Caco-2 (cell line): ENCODE results near the gene TPM2. TPM values are rescaled to one million over a fixed set of nuclear protein-coding genes. Genes with fewer than 3 reads are reported as not detected.
A peak's percentile ranks its signal among the peaks of the same experiment; 100 is the strongest.

Experiments used
- BruUV-seq: library from RNA; stranded (reverse); fragments of 400-500 nt; replicated peaks from 2 replicates; lab custom pipeline; 2021; lab: Mats Ljungman, UMichigan
- CTCF ChIA-PET: fragments of 300-600 bp; sonication (Branson Sonifier 250); formaldehyde crosslinking; loops from one replicate; lab custom pipeline; 2022; ENCODE audit warnings: antibody characterized with exemption; lab: Charles Lee
- POLR2A ChIA-PET: fragments of 300-600 bp; sonication (Branson Sonifier 250); formaldehyde crosslinking; loops from one replicate; lab custom pipeline; 2022; ENCODE audit warnings: antibody characterized with exemption; lab: Charles Lee
- DNase-seq, 2 experiments: peaks; one replicate each; pipeline versions ENCODE4 v3.0.0 to v3.0.0-alpha.2; 2020 to 2022
- H3K27me3 ChIP-seq: replicated peaks from 2 replicates; pipeline ENCODE4 v1.6.0; 2011; ENCODE audit warnings: low read length; ENCODE audit not compliant: control insufficient read depth, insufficient read depth
- H3K36me3 ChIP-seq: 2 replicates; pipeline ENCODE4 v1.5.1; 2011; ENCODE audit warnings: low read length; ENCODE audit not compliant: control insufficient read depth, insufficient read depth
- H3K4me1 ChIP-seq: fragments of 250-450 bp; sonication (Bioruptor Pico); 2 replicates; pipeline ENCODE4 v1.5.1; 2020; ENCODE audit warnings: mild to moderate bottlenecking
- H3K4me3 ChIP-seq: 2 replicates; pipeline ENCODE4 v1.5.1; 2011; ENCODE audit warnings: low read depth, mild to moderate bottlenecking, control low read depth, low read length
- H3K9me3 ChIP-seq: fragments of 250-450 bp; sonication (Bioruptor Pico); 2 replicates; pipeline ENCODE4 v1.5.1; 2020; ENCODE audit warnings: mild to moderate bottlenecking, moderate library complexity
- H3K27ac Mint-ChIP-seq: one replicate; pipeline ENCODE4 v1.8.0; 2022; ENCODE audit warnings: mixed read lengths; ENCODE audit not compliant: unreplicated experiment
- H3K27me3 Mint-ChIP-seq: one replicate; pipeline ENCODE4 v1.8.0; 2022; ENCODE audit warnings: mixed read lengths; ENCODE audit not compliant: insufficient read depth, unreplicated experiment
- H3K36me3 Mint-ChIP-seq: one replicate; pipeline ENCODE4 v1.8.0; 2022; ENCODE audit warnings: mild to moderate bottlenecking, mixed read lengths; ENCODE audit not compliant: insufficient read depth, unreplicated experiment
- H3K4me1 Mint-ChIP-seq: one replicate; pipeline ENCODE4 v1.8.0; 2022; ENCODE audit warnings: low read depth, mixed read lengths; ENCODE audit not compliant: unreplicated experiment
- H3K4me3 Mint-ChIP-seq: one replicate; pipeline ENCODE4 v1.8.0; 2022; ENCODE audit warnings: mild to moderate bottlenecking, moderate library complexity, mixed read lengths; ENCODE audit not compliant: unreplicated experiment
- H3K9me3 Mint-ChIP-seq: one replicate; pipeline ENCODE4 v1.8.0; 2022; ENCODE audit warnings: mixed read lengths; ENCODE audit not compliant: unreplicated experiment
- CTCF ChIP-seq, 2 experiments: fragments of 200-600 bp in 1 of 2; IDR thresholded peaks; 1 replicate in 1 of 2; 2 replicates in 1 of 2; pipeline versions ENCODE4 v1.5.1 to v1.8.0; 2011 to 2022; ENCODE audit warnings: antibody characterized with exemption in 1 of 2, control low read depth in 1 of 2, inconsistent platforms in 1 of 2, low read depth in 1 of 2, low read length in 1 of 2, mild to moderate bottlenecking in 1 of 2, moderate library complexity in 1 of 2; ENCODE audit not compliant: insufficient read depth in 1 of 2, severe bottlenecking in 1 of 2, unreplicated experiment in 1 of 2
- intact Hi-C: fragments of 100-400 bp; cut with micrococcal nuclease; formaldehyde crosslinking; loops from one replicate; pipeline ENCODE4 v1.10.0; 2022; ENCODE audit not compliant: unreplicated experiment
- total RNA-seq: library from RNA; stranded (reverse); gene quantifications from 2 replicates; pipeline ENCODE4 v1.2.3, GENCODE V29; 2022

The TPM2 gene
- total RNA-seq, 1 experiment from 2014 or later: 21.8 TPM

- Mint-ChIP-seq H3K9me3 (no peaks in the 10 kb centered on the region), H3K36me3 (peaks cover 55% of the 10 kb centered on the region), H3K4me3 (no peak overlapping the region), H3K27me3 (no peaks in the 10 kb centered on the region), H3K4me1 (no peaks in the 10 kb centered on the region), H3K27ac (no peak overlapping the region)
- TSS peak; percentile 51 for BruUV-seq
- POLR2A ChIA-PET: interaction anchor here (0.6 to 3.1 kb wide), 9 partner anchors 8 to 785 kb away, joined by 5 to 41 read pairs (median 6); partner anchors contain the start of genes ARHGEF39, CCDC107, GBA2 and RGP1
- peak; percentile 75 to 81 for DNase-seq
- Histone ChIP-seq H3K4me3 (peak overlapping the region; percentile 83), H3K4me1 (peaks cover 34% of the 10 kb centered on the region), H3K9me3 (no peaks in the 10 kb centered on the region), H3K36me3 (peaks cover 1% of the 10 kb centered on the region), H3K27me3 (no peaks in the 10 kb centered on the region)
- TF ChIP-seq CTCF (IDR thresholded peaks at IDR 0.05; ENCODE audit: insufficient read depth in 1 of 2, low read depth in 1 of 2, low read length in 1 of 2, severe bottlenecking in 1 of 2, unreplicated experiment in 1 of 2): peak in 1 of 2 experiments; percentile 24
- CTCF ChIA-PET: interaction anchor here (0.7 to 2.8 kb wide), 11 partner anchors 14 to 259 kb away, joined by 3 to 19 read pairs (median 6); partner anchors contain the start of genes ARHGEF39, CCDC107, GBA2 and RGP1
- intact Hi-C loops: loop anchor here (1.0 to 10.0 kb wide), 9 partner anchors 16 to 618 kb away; partner anchors contain the start of genes ATOSB, GBA2, HINT2 and RGP1
These were observed 43.2 kb upstream of the TPM2 start for GRCh38 chr9:35732800-35733541.

- peak; percentile 98 to 99 for DNase-seq
- peak in 1 of 2 experiments; percentile 12 for TF ChIP-seq CTCF (IDR thresholded peaks at IDR 0.05; ENCODE audit: insufficient read depth in 1 of 2, low read depth in 1 of 2, low read length in 1 of 2, severe bottlenecking in 1 of 2, unreplicated experiment in 1 of 2)
- Histone ChIP-seq H3K36me3 (peaks cover 1% of the 10 kb centered on the region), H3K4me3 (peak within 1 kb of the TSS; percentile 83), H3K27me3 (no peaks in the 10 kb centered on the region), H3K9me3 (no peaks in the 10 kb centered on the region), H3K4me1 (peaks cover 39% of the 10 kb centered on the region)
- Mint-ChIP-seq H3K27ac (no peak within 1 kb of the TSS), H3K4me1 (no peaks in the 10 kb centered on the region), H3K27me3 (no peaks in the 10 kb centered on the region), H3K9me3 (no peaks in the 10 kb centered on the region), H3K4me3 (no peak within 1 kb of the TSS), H3K36me3 (peaks cover 50% of the 10 kb centered on the region)
- BruUV-seq: no TSS peak
- ChIA-PET CTCF (interaction anchor here (0.6 to 2.8 kb wide), 14 partner anchors 14 to 258 kb away, joined by 3 to 19 read pairs (median 4); partner anchors contain the start of genes ARHGEF39, CCDC107, GBA2 and RGP1), POLR2A (interaction anchor here (0.7 to 3.1 kb wide), 12 partner anchors 8 to 660 kb away, joined by 3 to 41 read pairs (median 6); partner anchors contain the start of genes ARHGEF39, CCDC107, GBA2 and HINT2)
- intact Hi-C loops: loop anchor here (1.0 to 10.0 kb wide), 8 partner anchors 17 to 617 kb away; partner anchors contain the start of genes ATOSB, GBA2, RGP1 and TESK1
These were observed 42.6 kb upstream of the TPM2 start, which contains the start of the genes CREB3 and TLN1 for GRCh38 chr9:35732185-35732799. TSS of gene CREB3 (plus strand) at chr9:35732666. CDS start at chr9:35732773, 107 bp downstream. TSS of gene TLN1 (minus strand) at chr9:35732195. CDS start at chr9:35725694, 6,501 bp downstream.
